Skeletal muscle cell (primary cell): Measurements from ENCODE around the gene TSG101.
A peak's percentile ranks its signal among the peaks of the same experiment; 100 is the strongest.

ENCODE experiments used
- DNase-seq: peaks from one replicate; pipeline ENCODE4 v3.0.0-alpha.2; 2010; ENCODE audit warnings: low read depth
- H3K4me3 ChIP-seq: 2 replicates; pipeline ENCODE4 v1.5.1; 2011; ENCODE audit warnings: low read depth, mild to moderate bottlenecking, control low read depth, low read length, moderate library complexity

TSG101 gene

GRCh38 chr11:18498039-18498438, 28.7 kb downstream of the TSG101 start:
- no peak overlapping the region for H3K4me3 ChIP-seq
- no peak for DNase-seq

GRCh38 chr11:18495703-18496102, 31.0 kb downstream of the TSG101 start:
- no peak overlapping the region for H3K4me3 ChIP-seq
- DNase-seq: no peak

DNA sequence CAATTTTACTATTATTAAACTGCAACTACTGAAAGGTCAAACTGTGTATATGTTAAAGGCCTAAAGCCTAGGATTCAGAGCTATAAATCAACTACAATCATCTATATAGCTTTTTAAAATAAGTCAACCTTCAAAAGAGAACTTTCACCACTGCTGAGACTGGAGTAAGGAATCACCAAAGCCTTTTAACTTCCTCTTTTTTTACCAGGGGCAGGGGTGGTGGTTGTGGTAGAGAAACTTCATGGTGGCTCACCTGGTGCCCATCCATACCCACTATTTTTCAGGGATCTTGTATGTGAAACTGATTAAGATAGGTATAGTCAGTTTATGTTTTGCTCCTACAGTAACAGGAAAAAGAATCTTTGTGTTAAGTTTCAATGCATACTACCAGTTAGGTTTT, 31.5 kb downstream of the TSG101 start:
- no peak overlapping the region for H3K4me3 ChIP-seq
- no peak for DNase-seq

- H3K4me3 ChIP-seq: no peak overlapping the region
- no peak for DNase-seq
Observed at GRCh38 chr11:18493310-18493709, 33.4 kb downstream of the TSG101 start.

DNA sequence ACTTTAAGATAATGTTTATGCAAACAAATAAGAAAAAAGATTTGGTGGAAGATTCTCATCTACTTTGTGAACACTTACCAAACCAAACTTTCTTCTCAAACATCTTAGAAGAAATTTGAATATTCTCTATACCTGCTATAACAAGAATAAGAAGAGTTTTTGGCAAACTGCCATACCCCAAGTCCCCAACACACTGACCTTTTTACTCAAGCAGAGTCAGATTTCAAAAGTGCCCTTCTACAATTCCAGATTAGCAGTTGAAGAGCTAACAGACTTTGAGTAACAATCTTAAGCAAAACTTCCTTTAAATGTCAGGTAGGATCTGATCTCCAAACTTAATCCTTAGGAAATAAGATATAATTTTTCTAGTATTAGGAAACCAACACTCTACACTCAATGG, 33.9 kb downstream of the TSG101 start:
- DNase-seq: no peak
- no peak overlapping the region for H3K4me3 ChIP-seq

DNA sequence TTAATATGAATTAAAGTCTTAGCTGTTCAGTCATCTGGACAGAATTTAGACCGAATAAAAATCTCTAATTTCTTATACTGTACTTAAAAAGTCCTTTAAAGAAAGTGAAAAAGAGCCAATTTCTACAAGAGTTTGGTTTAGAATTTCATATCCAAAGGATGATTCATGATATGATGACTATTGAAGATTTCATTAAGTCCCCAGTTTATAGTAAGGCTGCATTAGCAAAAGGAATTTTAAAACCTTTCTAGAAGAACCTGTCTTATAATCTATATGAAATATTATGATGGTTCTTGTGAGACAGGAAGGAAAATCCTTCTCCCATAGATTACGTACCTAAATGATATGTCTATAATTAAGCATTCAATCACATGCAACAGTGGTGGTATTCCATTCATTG, 34.8 kb downstream of the TSG101 start:
- H3K4me3 ChIP-seq: no peak overlapping the region
- no peak for DNase-seq

DNA sequence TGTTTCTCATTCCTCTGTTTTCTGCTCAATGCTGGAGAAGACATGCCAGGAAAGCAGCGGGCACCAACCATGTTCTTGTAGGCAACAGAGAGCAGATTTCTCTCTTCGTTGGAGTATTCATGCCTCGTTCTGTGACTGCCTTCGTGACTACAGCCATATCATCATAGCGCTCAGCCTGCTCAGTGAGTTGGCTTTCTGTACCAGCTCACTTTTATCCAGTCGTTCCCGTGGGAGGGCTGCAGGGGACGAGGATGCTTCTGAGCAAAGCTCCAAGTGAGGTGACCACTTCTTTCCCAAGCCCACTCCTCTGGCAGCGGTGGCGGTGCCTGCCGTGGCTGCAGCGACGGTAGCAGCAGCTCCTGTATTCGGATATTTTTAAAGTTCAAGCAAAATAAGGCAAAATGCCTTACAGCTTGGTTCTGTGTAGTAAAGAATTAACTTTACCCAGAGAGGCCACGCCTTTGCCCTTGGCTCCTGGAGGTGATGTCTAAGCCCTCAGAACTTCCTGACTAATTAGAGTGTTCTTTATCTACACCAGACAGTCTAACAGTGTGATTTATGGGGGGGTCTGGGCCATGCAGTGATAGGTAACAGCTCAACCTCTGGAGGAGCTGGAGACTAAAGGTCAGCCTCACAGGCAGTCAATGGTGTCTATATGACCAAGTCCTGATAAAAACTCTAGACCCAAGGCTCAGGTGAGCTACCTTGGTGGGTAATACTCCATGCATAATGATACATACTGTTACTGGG, 35.8 kb downstream of the TSG101 start:
- no peak for DNase-seq
- no peak overlapping the region for H3K4me3 ChIP-seq

- H3K4me3 ChIP-seq: no peak overlapping the region
- DNase-seq: no peak
Observed at GRCh38 chr11:18490319-18490718, 36.4 kb downstream of the TSG101 start.

- no peak for DNase-seq
Observed at GRCh38 chr11:18485913-18486528, 40.7 kb downstream of the TSG101 start.

DNA sequence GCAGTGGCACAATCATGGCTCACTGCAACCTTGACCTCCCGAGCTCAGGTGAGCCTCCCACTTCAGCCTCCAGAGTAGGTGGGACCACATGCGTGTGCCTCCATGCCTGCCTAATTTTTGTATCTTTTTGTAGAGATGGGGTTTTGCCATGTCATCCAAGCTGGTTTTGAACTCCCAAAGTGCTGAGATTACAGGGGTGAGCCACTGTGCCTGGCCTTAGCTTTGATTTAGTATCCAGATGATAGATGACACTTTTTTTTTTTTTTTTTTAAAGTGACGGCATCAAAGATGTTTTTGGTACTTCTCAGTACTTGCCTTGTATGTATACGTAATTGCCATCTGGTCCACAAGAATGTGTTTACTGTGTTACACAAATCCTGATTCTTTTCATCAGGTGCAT, 47.7 kb downstream of the TSG101 start:
- DNase-seq: no peak

More at GRCh38 chr11:18485913-18486528, 40.7 kb downstream of the TSG101 start:
- no peak overlapping the region for H3K4me3 ChIP-seq

DNA sequence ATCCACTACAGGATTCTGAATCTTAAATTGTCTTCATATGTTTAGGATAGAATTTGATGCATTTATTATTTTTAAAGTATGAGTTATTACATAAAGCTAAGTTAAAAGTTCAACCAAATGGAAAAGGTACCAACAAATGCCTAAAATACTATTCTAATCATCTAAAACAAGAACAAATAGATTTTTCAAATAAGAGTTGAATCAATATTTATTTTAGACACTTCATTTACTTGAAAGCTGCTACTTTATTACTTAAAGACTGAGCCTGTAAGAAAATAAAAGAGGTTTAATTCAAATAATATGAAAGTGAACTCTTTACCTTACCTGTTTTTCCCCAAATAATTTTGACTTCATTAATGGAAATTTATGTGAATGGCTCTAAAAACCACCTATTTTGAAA, 54.2 kb downstream of the TSG101 start:
- no peak for DNase-seq
- H3K4me3 ChIP-seq: no peak overlapping the region

More for the DNA sequence above, 47.7 kb downstream of the TSG101 start:
- H3K4me3 ChIP-seq: no peak overlapping the region

- no peak for DNase-seq
- no peak overlapping the region for H3K4me3 ChIP-seq
Observed at GRCh38 chr11:18471995-18472394, 54.7 kb downstream of the TSG101 start.

DNA sequence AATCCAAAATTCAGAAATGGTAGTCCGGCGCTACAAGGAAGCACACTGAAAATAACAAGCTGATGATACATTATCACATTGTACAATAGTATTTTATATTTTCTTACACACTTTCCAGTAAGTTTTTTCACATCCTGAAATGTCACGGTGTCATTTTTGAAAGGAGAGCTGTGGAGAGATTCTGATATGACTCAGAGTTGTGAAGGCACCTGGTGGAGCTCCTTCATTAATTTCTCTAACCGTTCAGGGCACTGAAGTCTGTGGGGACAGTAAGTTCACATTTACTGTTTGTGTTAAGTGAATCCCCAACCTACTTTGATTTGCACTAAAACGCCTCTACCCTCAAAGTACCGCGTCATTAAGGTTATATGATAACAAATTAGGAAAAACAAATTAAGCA, 57.8 kb downstream of the TSG101 start:
- no peak overlapping the region for H3K4me3 ChIP-seq
- no peak for DNase-seq

- no peak overlapping the region for H3K4me3 ChIP-seq
- no peak for DNase-seq
Observed at GRCh38 chr11:18468059-18468458, 58.7 kb downstream of the TSG101 start.

DNA sequence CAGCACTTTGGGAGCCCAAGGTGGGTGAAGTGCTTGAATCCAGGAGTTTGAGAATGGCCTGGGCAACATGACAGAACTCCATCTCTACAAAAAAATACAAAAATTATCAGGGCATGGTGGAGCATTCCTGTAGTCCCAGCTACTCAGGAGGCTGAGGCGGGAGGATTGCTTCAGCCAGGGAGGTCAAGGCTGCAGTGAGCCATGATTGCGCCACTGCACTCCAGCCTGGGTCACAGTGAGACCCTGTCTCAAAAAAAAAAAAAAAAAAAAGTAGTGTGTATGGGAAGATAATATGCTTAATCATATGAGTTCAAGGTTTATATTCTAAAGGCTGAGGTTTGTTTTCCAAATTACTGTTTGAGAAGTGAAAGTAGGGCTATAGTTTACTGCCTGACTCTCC, 60.3 kb downstream of the TSG101 start:
- no peak for DNase-seq
- H3K4me3 ChIP-seq: no peak overlapping the region

DNA sequence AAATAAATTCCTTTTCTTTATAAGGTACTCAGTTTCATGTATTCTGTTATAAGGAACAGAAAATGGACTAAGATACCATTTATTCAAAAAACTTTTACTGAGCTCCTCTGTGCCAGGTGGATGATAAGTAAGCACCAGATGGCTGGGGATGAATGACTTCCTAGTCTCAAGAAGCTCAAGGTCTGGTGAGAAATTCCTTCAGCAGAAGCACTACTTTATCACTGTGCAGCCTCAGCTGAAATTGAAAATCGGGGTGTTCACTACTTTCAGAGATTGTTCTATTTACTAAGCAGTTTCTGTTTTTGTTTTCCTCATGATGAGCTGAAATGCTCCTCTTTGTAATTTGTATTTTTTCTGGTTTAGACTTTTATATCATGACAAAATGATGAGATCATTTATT, 63.3 kb downstream of the TSG101 start:
- H3K4me3 ChIP-seq: no peak overlapping the region
- DNase-seq: no peak

DNA sequence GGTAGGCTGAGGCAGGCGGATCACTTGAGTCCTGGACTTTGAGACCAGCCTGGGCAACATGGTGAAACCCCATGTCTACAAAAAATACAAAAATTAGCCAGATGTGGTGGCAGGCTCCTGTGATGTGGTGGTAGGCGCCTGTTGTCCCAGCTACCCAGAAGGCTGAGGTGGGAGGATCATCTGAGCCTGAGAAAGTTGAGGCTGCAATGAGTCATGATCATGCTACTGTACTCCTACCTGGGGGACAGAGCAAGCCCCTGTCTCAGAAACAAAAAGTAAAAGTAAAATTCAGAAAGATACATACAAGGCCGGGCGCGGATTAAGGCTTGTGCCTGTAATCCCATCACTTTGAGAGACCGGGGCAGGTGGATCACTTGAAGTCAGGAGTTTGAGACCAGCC, 64.8 kb downstream of the TSG101 start:
- no peak for DNase-seq
- H3K4me3 ChIP-seq: no peak overlapping the region

DNA sequence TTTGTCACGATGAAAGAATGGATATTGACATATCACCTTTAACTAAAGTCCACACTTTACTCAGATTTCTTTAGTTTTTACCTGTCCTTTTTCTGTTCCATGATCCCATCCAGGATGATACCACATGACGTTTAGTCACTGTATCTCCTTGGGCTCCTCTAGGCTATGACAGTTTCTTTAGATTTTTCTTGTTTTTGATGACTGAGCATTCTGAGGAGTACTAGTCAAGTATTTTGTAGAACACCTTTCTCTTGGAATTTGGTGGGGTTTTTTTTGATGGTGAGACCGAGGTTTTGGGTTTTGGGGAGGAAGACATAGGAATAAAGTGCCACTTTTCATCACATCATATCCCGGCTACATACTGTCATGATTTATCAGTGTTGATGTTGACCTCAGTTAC, 67.1 kb downstream of the TSG101 start:
- no peak for DNase-seq
- H3K4me3 ChIP-seq: no peak overlapping the region

GRCh38 chr11:18457450-18457849, 69.3 kb downstream of the TSG101 start:
- H3K4me3 ChIP-seq: no peak overlapping the region
- no peak for DNase-seq

GRCh38 chr11:18455686-18456372, 70.9 kb downstream of the TSG101 start, which contains the start of gene LDHAL6A:
Gene LDHAL6A (plus strand): TSS chr11:18455856. CDS start chr11:18456681, 825 bp downstream.
- DNase-seq: no peak

DNA sequence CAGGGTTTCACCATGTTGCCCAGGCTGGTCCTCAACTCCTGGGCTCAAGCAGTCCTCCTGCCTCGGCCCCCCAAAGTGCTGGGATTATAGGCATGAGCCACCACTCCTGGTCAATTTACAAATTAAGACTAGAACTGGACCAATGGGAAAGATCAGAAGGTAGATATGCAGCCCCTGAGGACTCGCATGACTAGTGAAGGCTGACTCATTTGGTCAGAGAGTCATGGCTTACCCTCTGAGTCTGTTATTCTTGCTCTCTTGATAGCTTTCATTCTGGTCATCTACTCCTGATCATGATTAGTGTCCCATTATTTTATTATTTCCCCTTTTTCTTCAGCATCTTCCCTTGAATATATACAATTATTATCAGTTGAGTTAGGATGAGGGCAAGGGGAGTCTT, 73.8 kb downstream of the TSG101 start:
- no peak overlapping the region for H3K4me3 ChIP-seq
- peak; percentile 14 for DNase-seq

More at GRCh38 chr11:18455686-18456372, 70.9 kb downstream of the TSG101 start, which contains the start of gene LDHAL6A:
- H3K4me3 ChIP-seq: no peak within 1 kb of the TSS
